Naive thymus-derived CD8-positive, alpha-beta T cell (primary cell): ENCODE measurements around the gene ASRGL1. TPM values are rescaled to one million over a fixed set of nuclear protein-coding genes. Genes with fewer than 3 reads are reported as not detected.

ENCODE experiments used
- ATAC-seq, 2 donors: fragments of 150-1000 bp; cut with Tn5 transposase in 1 of 2; sonication (Bioruptor Pico), chemical (Tn5 transposase) in 1 of 2; 1 replicate in 1 of 2; 2 replicates in 1 of 2; pipeline ENCODE4 v1.10.0; 2021; ENCODE audit warnings: mild to moderate bottlenecking in 2 of 2, moderate library complexity in 2 of 2
- POLR2A ChIA-PET: fragments of 350-600 bp; sonication (Branson Sonifier 250); formaldehyde crosslinking; loops from one replicate; lab custom pipeline; 2021; ENCODE audit warnings: antibody characterized with exemption; lab: Charles Lee
- DNase-seq, 10 donors: peaks; one replicate each; pipeline versions ENCODE4 v3.0.0 to v3.0.0-alpha.2; 2020 to 2022
- H3K27ac Mint-ChIP-seq, 10 donors: one replicate each; pipeline ENCODE4 v1.8.0; 2020 to 2022; ENCODE audit warnings: mild to moderate bottlenecking in 10 of 10, mixed read lengths in 10 of 10, moderate library complexity in 4 of 10, inconsistent platforms in 1 of 10
- H3K27me3 Mint-ChIP-seq, 5 donors: one replicate each; pipeline ENCODE4 v1.8.0; 2021 to 2022; ENCODE audit warnings: mixed read lengths in 5 of 5
- H3K36me3 Mint-ChIP-seq, 3 donors: one replicate each; pipeline ENCODE4 v1.8.0; 2020 to 2022; ENCODE audit warnings: mixed read lengths in 3 of 3, mild to moderate bottlenecking in 2 of 3, inconsistent platforms in 1 of 3
- H3K4me1 Mint-ChIP-seq, 4 donors: one replicate each; pipeline ENCODE4 v1.8.0; 2021 to 2022; ENCODE audit warnings: mixed read lengths in 4 of 4
- H3K4me3 Mint-ChIP-seq, 10 donors: one replicate each; pipeline ENCODE4 v1.8.0; 2020 to 2022; ENCODE audit warnings: mild to moderate bottlenecking in 10 of 10, mixed read lengths in 10 of 10, moderate library complexity in 6 of 10, inconsistent platforms in 1 of 10
- H3K9me3 Mint-ChIP-seq, 9 donors: one replicate each; pipeline ENCODE4 v1.8.0; 2020 to 2022; ENCODE audit warnings: mixed read lengths in 9 of 9, mild to moderate bottlenecking in 3 of 9, inconsistent platforms in 1 of 9, moderate library complexity in 1 of 9
- polyA plus RNA-seq, 3 donors: library from polyadenylated mRNA; unstranded; fragments of 300-500 nt; fragmentation: Illumina TruSeq; gene quantifications; one replicate each; pipeline ENCODE4 v1.2.3, GENCODE V29; 2021
- total RNA-seq, 8 experiments: library from RNA in 2 of 8; stranded (reverse) in 2 of 8; gene quantifications; one replicate each; pipeline ENCODE4 v1.2.3 and lab custom pipeline; 2021 to 2026

The ASRGL1 gene
- total and polyA plus RNA-seq, 5 experiments from 2014 or later = 2.8 to 13.3 (median 6.0) TPM

DNA sequence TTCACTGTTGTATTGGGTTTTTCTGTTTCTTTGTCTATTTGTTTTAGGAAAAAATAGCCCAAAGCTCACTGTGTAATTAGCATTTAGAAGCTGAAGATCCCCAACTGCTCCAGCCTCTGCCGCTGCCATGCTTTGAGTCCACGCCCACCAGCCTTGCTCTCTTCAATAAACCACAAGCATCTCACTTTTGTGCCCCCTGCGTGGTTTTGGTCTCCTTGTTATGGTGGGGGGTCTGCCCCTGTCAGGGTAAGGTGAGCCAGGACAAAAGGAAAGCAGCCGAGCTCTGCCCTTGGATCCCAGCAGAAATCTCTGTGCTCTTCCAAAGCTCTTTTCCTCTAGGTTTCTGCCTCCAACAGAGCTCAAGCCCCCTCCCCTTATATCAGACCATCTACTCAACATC, 85.8 kb downstream of the ASRGL1 start:
- POLR2A ChIA-PET = interaction anchor here (0.7 to 1.0 kb wide), 2 partner anchors 120 to 129 kb away, joined by 3 to 5 read pairs; no protein-coding TSS in a partner anchor

DNA sequence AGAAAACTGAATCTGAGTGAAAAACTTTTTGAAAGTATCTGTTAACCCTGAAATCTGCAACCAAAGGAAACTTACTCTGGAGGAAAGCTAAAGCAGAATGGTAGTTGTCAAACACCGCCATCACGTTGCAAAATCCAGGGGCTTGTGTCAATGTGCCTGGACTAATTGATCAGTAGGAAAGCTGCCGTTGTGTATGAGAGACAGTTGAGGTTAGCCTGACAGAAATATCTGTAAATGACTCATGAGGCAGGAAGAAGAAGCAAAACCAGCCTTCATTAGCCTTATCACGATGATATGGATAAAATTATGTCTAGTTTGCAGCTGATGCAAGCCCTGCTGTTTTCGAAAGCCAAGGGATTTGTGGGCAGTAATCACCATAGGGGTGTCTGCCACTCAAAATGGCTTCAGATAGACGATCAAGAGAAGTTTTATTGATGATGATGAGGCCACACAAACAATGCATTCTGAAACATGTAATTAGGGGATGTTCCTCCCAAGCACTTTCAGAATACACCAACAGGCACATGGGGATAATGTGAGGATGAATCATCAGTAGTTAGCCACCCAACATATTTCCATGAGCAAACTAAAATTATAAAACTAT, 90.5 kb downstream of the ASRGL1 start:
- POLR2A ChIA-PET = interaction anchor here (1.3 to 2.3 kb wide), 2 partner anchors 127 to 129 kb away, joined by 4 to 5 read pairs; no protein-coding TSS in a partner anchor
- Mint-ChIP-seq H3K27ac (peak overlapping the region in 8 of 10 donors; percentile 53 to 90 (median 78)), H3K36me3 (no peaks in the 10 kb centered on the region), H3K4me1 (peaks cover 11 to 48% (median 39%) of the 10 kb centered on the region in 4 donors), H3K4me3 (peak overlapping the region in 2 of 10 donors; percentile 26 to 63), H3K27me3 (no peaks in the 10 kb centered on the region), H3K9me3 (no peaks in the 10 kb centered on the region)
- no peak for DNase-seq
- ATAC-seq = no peak

More for the DNA sequence above, 85.8 kb downstream of the ASRGL1 start:
- no peak for DNase-seq
- peak overlapping the region in 1 of 10 donors; percentile 18 for H3K4me3 Mint-ChIP-seq
- H3K36me3 Mint-ChIP-seq = no peaks in the 10 kb centered on the region
- H3K9me3 Mint-ChIP-seq = no peaks in the 10 kb centered on the region
- H3K4me1 Mint-ChIP-seq = peaks cover 6 to 27% (median 18%) of the 10 kb centered on the region in 4 donors
- H3K27ac Mint-ChIP-seq = peak overlapping the region in 2 of 10 donors; percentile 57 to 95
- H3K27me3 Mint-ChIP-seq = no peaks in the 10 kb centered on the region
- no peak for ATAC-seq

- H3K27me3 Mint-ChIP-seq = no peaks in the 10 kb centered on the region
- no peak for ATAC-seq
- DNase-seq = no peak
- POLR2A ChIA-PET = interaction anchor here (2.3 kb wide), 1 partner anchor 126 kb away, joined by 5 read pairs; no protein-coding TSS in a partner anchor
- H3K9me3 Mint-ChIP-seq = no peaks in the 10 kb centered on the region
- no peak overlapping the region for H3K4me3 Mint-ChIP-seq
- peak overlapping the region in 4 of 10 donors; percentile 7 to 83 (median 56) for H3K27ac Mint-ChIP-seq
- no peaks in the 10 kb centered on the region for H3K36me3 Mint-ChIP-seq
- H3K4me1 Mint-ChIP-seq = peaks cover 13 to 57% (median 49%) of the 10 kb centered on the region in 4 donors
These were observed 91.8 kb downstream of the ASRGL1 start for GRCh38 chr11:62428871-62429560.

DNA sequence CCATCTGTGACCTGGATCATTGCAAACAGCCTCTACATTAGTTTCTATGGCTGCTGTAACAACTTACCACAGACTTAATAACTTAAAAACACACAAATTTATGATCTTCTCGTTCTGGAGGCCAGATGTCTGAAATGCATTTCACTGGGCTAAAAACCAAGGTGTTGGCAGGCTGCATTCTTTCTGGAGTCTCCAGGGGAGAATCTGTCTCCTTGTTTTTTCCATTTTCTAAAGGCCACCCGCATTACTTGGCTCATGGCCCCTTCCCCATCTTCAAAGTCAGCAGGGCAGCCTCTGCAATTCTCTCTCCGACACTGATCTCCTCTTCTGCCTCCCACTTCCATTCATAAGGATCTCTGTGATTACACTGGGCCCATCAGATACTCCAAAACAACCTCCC, 93.2 kb downstream of the ASRGL1 start:
- Mint-ChIP-seq H3K36me3 (no peaks in the 10 kb centered on the region), H3K4me3 (no peak overlapping the region), H3K9me3 (no peaks in the 10 kb centered on the region), H3K27ac (peak overlapping the region in 4 of 10 donors; percentile 3 to 52 (median 20)), H3K4me1 (peaks cover 17 to 61% (median 54%) of the 10 kb centered on the region in 4 donors), H3K27me3 (no peaks in the 10 kb centered on the region)
- no peak for ATAC-seq
- POLR2A ChIA-PET = no interaction called here
- no peak for DNase-seq

DNA sequence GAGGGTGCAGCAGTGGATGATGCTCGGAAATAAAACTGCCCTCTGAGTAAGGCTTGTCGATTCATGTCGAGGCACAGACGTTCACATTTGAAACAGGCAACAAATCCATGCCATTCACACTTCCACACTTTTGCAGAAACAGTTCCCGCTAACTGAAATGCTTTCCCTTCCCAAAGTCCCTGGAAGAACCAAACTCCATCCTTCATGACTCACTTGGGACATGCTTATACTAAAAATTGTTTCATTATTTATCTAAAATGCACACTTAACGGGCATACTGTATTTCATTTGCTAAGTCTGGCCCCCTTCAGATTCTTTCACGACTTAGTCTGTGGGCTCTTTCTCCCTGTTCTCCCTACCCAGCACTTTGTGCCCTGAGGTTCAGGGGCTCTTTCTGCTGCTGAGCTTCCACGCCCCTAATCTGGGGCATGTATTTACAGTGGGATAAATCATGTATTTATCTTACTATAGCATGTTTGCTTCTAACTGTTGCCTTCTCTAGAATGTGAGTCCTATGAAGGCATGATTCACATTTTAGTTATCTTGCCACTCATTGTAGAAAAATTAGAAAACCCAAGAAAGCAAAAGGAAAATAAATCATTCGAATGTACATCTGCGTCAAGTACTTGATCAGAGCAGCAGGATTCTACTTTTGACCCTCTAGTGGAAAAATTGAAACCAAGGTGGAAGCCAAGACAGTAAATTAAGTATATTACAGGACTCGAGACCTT, 94.1 kb downstream of the ASRGL1 start:
- no peak overlapping the region for H3K4me3 Mint-ChIP-seq
- no peak for DNase-seq
- POLR2A ChIA-PET = no interaction called here
- no peak for ATAC-seq
- H3K9me3 Mint-ChIP-seq = no peaks in the 10 kb centered on the region
- H3K36me3 Mint-ChIP-seq = no peaks in the 10 kb centered on the region
- peak overlapping the region in 5 of 10 donors; percentile 37 to 52 (median 43) for H3K27ac Mint-ChIP-seq
- H3K27me3 Mint-ChIP-seq = no peaks in the 10 kb centered on the region
- H3K4me1 Mint-ChIP-seq = peaks cover 24 to 67% (median 61%) of the 10 kb centered on the region in 4 donors

DNA sequence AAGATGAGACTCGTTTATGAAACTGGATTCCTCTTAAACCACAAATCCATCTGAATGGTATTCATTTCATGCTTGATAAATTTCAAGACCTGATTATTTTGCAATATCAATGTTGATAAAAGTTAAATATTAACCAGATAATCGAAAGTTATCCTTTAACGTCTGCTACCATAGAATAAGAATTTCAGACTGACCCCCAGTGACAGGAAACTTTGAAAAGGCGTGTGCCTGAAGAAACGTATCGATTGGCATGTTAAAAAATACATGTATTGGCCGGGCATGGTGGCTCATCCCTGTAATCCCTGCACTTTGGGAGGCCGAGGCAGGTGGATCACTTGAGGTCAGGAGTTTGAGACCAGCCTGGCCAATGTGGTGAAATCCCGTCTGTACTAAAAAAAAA, 95.4 kb downstream of the ASRGL1 start:
- Mint-ChIP-seq H3K36me3 (no peaks in the 10 kb centered on the region), H3K27ac (no peak overlapping the region), H3K9me3 (no peaks in the 10 kb centered on the region), H3K27me3 (no peaks in the 10 kb centered on the region), H3K4me3 (no peak overlapping the region), H3K4me1 (peaks cover 21 to 58% (median 52%) of the 10 kb centered on the region in 4 donors)
- DNase-seq = no peak
- POLR2A ChIA-PET = no interaction called here
- ATAC-seq = no peak

DNA sequence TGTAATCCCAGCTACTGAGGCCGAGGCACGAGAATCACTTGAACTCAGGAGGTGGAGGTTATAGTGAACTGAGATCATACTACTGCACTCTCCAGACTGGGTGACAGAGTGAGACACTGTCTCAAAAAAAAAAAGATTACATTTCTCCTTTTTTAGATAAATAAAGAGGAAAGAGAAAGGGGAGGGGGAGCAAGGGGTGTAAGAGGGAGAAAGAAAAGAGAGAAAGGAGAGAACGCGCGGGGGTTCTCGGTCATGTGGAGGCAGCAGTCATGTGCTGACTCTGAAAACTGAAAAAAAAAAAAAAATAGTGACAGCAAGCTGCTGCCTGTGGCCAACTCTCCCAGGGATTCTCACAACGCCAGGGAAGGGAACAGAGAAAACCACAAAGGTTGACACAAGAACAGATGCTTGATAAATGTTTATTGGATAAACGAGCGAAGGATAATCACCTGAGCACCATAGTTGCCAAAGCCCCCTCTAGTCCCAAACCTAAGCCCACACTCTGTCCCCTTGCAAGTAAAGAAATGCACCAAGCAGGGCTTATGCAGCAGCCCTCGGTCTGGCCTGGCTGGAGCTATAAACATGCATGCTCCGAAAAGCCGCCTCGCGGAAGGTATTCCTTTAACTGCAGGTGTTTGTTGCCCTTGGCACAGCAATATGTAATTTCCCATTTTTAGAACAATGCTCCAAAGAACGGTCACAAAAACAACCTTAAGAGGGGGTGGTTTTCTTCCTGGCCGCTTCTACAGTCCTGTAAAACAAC, 96.1 kb downstream of the ASRGL1 start:
- peak overlapping the region in 6 of 10 donors; percentile 13 to 73 (median 64) for H3K27ac Mint-ChIP-seq
- peaks cover 21 to 54% (median 50%) of the 10 kb centered on the region in 4 donors for H3K4me1 Mint-ChIP-seq
- no peak for DNase-seq
- H3K4me3 Mint-ChIP-seq = peak overlapping the region in 8 of 10 donors; percentile 42 to 74 (median 50)
- H3K27me3 Mint-ChIP-seq = no peaks in the 10 kb centered on the region
- H3K36me3 Mint-ChIP-seq = no peaks in the 10 kb centered on the region
- no peak for ATAC-seq
- H3K9me3 Mint-ChIP-seq = no peaks in the 10 kb centered on the region
- POLR2A ChIA-PET = no interaction called here

GRCh38 chr11:62433904-62434276, 96.6 kb downstream of the ASRGL1 start:
- POLR2A ChIA-PET = interaction anchor here (1.1 kb wide), 1 partner anchor 10 kb away, joined by 4 read pairs; no protein-coding TSS in a partner anchor
- peak overlapping the region in 8 of 10 donors; percentile 42 to 74 (median 50) for H3K4me3 Mint-ChIP-seq
- no peaks in the 10 kb centered on the region for H3K9me3 Mint-ChIP-seq
- DNase-seq = peak in 1 of 10 donors; percentile 12
- peak overlapping the region in 7 of 10 donors; percentile 13 to 83 (median 63) for H3K27ac Mint-ChIP-seq
- H3K4me1 Mint-ChIP-seq = peaks cover 21 to 50% (median 49%) of the 10 kb centered on the region in 4 donors
- ATAC-seq = peak in 1 of 2 donors; percentile 37
- no peaks in the 10 kb centered on the region for H3K27me3 Mint-ChIP-seq
- no peaks in the 10 kb centered on the region for H3K36me3 Mint-ChIP-seq

GRCh38 chr11:62435846-62436660, 98.8 kb downstream of the ASRGL1 start:
- no peaks in the 10 kb centered on the region for H3K9me3 Mint-ChIP-seq
- peak overlapping the region in 5 of 10 donors; percentile 7 to 33 (median 25) for H3K4me3 Mint-ChIP-seq
- peaks cover 18 to 49% (median 41%) of the 10 kb centered on the region in 4 donors for H3K4me1 Mint-ChIP-seq
- peak overlapping the region; percentile 41 to 84 (median 64) for H3K27ac Mint-ChIP-seq
- ATAC-seq (peak; percentile 65 to 89), DNase-seq (peak in 1 of 10 donors; percentile 15)
- no peaks in the 10 kb centered on the region for H3K36me3 Mint-ChIP-seq
- POLR2A ChIA-PET = interaction anchor here (0.6 to 1.8 kb wide), 4 partner anchors 9 to 137 kb away, joined by 3 read pairs; partner anchors contain the start of gene EEF1G
- no peaks in the 10 kb centered on the region for H3K27me3 Mint-ChIP-seq

DNA sequence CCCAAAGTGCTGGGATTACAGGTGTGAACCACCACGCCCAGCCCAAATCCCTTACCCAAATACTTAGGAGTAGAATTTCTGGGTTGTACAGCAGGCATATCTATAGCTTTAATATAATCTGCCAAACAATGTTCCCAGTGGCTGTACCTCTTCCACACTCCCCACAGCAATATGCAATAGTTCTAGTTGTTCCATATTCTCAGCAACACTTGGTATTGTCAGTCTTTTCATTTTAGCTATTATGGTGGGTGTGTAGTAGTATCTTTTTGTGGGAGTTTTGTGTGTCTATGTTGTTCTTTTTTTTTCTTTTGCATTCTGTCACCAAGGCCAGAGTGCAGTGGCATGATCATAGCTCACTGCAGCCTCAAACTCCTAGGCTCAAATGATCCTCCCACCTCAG, 100.4 kb downstream of the ASRGL1 start:
- DNase-seq (no peak), ATAC-seq (no peak)
- POLR2A ChIA-PET = interaction anchor here (0.6 kb wide), 1 partner anchor 13 kb away, joined by 4 read pairs; no protein-coding TSS in a partner anchor
- Mint-ChIP-seq H3K27me3 (no peaks in the 10 kb centered on the region), H3K27ac (no peak overlapping the region), H3K4me1 (peaks cover 15 to 38% (median 30%) of the 10 kb centered on the region in 4 donors), H3K4me3 (no peak overlapping the region), H3K36me3 (no peaks in the 10 kb centered on the region), H3K9me3 (no peaks in the 10 kb centered on the region)

DNA sequence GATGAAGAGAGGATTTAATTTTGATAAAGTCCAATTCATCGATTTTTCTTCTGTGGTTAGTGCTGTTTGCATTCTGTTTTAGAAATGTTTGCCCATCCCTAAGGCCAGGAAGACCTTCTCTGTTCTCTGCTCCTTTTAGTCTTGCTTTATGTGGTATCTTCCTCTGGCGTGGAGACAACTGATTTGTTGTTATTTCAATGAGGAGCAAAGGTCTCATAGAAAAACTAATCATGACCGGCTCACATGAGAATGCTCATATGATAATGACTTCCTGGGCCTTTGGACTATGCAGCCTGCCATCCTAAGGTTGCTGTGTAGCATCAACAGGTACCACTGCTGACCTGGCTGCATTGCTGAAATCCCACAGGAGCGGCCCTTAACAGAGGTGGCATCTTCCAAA, 101.4 kb downstream of the ASRGL1 start:
- ATAC-seq = no peak
- no peaks in the 10 kb centered on the region for H3K36me3 Mint-ChIP-seq

More for the DNA sequence above, 101.4 kb downstream of the ASRGL1 start:
- H3K27ac Mint-ChIP-seq = peak overlapping the region in 1 of 10 donors; percentile 4
- POLR2A ChIA-PET = no interaction called here
- no peak overlapping the region for H3K4me3 Mint-ChIP-seq
- DNase-seq = no peak
- H3K4me1 Mint-ChIP-seq = peaks cover 15 to 32% (median 23%) of the 10 kb centered on the region in 4 donors
- no peaks in the 10 kb centered on the region for H3K27me3 Mint-ChIP-seq
- H3K9me3 Mint-ChIP-seq = no peaks in the 10 kb centered on the region
